Endodermal cell (in vitro differentiated cells): Measurements from ENCODE around the gene PDGFC. TPM values are rescaled to one million over a fixed set of nuclear protein-coding genes. Genes with fewer than 3 reads are reported as not detected.

Experiments used
- DNase-seq: peaks from one replicate; pipeline ENCODE4 v3.0.0-alpha.2; 2017
- H3K27ac ChIP-seq: 2 replicates; pipeline ENCODE4 v1.5.1; 2013; ENCODE audit warnings: mild to moderate bottlenecking, low read depth, low read length, moderate library complexity
- H3K27me3 ChIP-seq: 2 replicates; pipeline ENCODE4 v1.6.1; 2013; ENCODE audit warnings: mild to moderate bottlenecking, low read length, moderate library complexity; ENCODE audit not compliant: insufficient read depth, control insufficient read depth, poor library complexity, severe bottlenecking
- H3K36me3 ChIP-seq: 2 replicates; pipeline ENCODE4 v1.7.0; 2013; ENCODE audit warnings: mild to moderate bottlenecking, low read length, moderate library complexity; ENCODE audit not compliant: control insufficient read depth, insufficient read depth
- H3K4me1 ChIP-seq: one replicate; pipeline ENCODE4 v1.7.0; 2013; ENCODE audit warnings: low read length; ENCODE audit not compliant: control insufficient read depth, insufficient read depth
- H3K4me3 ChIP-seq: 2 replicates; pipeline ENCODE4 v1.5.1; 2013; ENCODE audit warnings: mild to moderate bottlenecking, low read length, moderate library complexity
- H3K9ac ChIP-seq: 2 replicates; pipeline ENCODE4 v1.6.1; 2013; ENCODE audit warnings: mild to moderate bottlenecking, low read length, moderate library complexity; ENCODE audit not compliant: poor library complexity, severe bottlenecking; ENCODE audit errors: extremely low read depth
- H3K9me3 ChIP-seq: 2 replicates; pipeline ENCODE4 v1.6.1; 2013; ENCODE audit warnings: mild to moderate bottlenecking, low read length, moderate library complexity; ENCODE audit not compliant: control insufficient read depth
- H3K27ac Mint-ChIP-seq: 2 replicates; pipeline ENCODE4 v1.8.0; 2020; ENCODE audit warnings: mixed read lengths
- H3K27me3 Mint-ChIP-seq: 2 replicates; pipeline ENCODE4 v1.8.0; 2021; ENCODE audit warnings: mild to moderate bottlenecking, mixed read lengths; ENCODE audit not compliant: insufficient read depth
- H3K36me3 Mint-ChIP-seq: 2 replicates; pipeline ENCODE4 v1.8.0; 2020; ENCODE audit warnings: low read depth, mixed read lengths
- H3K4me1 Mint-ChIP-seq: 2 replicates; pipeline ENCODE4 v1.8.0; 2020; ENCODE audit warnings: mixed read lengths
- H3K4me3 Mint-ChIP-seq: 2 replicates; pipeline ENCODE4 v1.8.0; 2020; ENCODE audit warnings: mild to moderate bottlenecking, moderate library complexity, mixed read lengths
- H3K9me3 Mint-ChIP-seq: 2 replicates; pipeline ENCODE4 v1.8.0; 2020; ENCODE audit warnings: mild to moderate bottlenecking, mixed read lengths
- WGBS, 2 experiments: methylation state at CpG; one replicate each; pipeline versions ENCODE4 v1.1.5 to v1.1.7; 2013; ENCODE audit warnings: missing lambda C conversion rate in 2 of 2, mixed read lengths in 1 of 2; ENCODE audit not compliant: insufficient coverage in 1 of 2, insufficient read length in 1 of 2; 5-methylcytosine and 5-hydroxymethylcytosine counted together
- total RNA-seq, 2 donors: library from RNA; stranded (reverse); fragmentation: NEBNext Ultra II Directional in 1 of 2; extraction: Animal tissue kit (Norgen Biotek cat#: 25700) in 1 of 2; gene quantifications; 2 replicates in 1 of 2; 3 replicates in 1 of 2; pipeline ENCODE4 v1.2.1, GENCODE V29; 2021
- TF ChIP-seq, protein P1 (sequence below): fragments of 200-600 bp; sonication (generic); conservative IDR thresholded peaks from 2 replicates; pipeline ENCODE4 v1.5.0; 2021; ENCODE audit warnings: antibody characterized with exemption, mild to moderate bottlenecking

PDGFC gene
- total RNA-seq, 2 donors from 2014 or later, result 5.5 to 6.8 TPM

DNA sequence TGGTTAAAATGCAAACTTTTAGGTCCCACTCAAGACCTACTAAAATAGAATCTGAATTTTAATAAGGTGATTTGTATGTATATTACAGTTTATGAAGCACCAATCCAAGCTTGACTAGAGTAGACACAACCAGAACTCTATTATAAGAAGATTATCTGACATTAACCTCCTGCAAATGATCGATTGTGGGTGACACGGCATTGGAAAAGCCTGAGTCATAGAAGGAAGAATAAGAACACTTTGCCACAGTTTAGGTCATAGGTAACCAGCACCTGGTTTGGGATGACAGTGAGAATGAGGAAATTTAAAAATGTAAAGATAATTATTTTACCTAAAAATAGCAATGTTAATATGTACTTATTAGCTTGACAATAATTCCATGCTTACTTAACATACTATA is 15.2 kb downstream of the PDGFC start:
- WGBS, 2 experiments, result 80 to 93% methylated on average over 2 of the region's 2 CpGs
- H3K36me3 Mint-ChIP-seq, result no peaks in the 10 kb centered on the region
- H3K4me3 Mint-ChIP-seq, result no peak overlapping the region
- no peak overlapping the region for H3K27ac Mint-ChIP-seq
- Histone ChIP-seq H3K9me3 (no peaks in the 10 kb centered on the region), H3K27ac (no peak overlapping the region), H3K36me3 (no peaks in the 10 kb centered on the region), H3K4me1 (no peaks in the 10 kb centered on the region), H3K27me3 (no peaks in the 10 kb centered on the region), H3K4me3 (no peak overlapping the region), H3K9ac (no peak overlapping the region)
- TF ChIP-seq, protein P1, sequence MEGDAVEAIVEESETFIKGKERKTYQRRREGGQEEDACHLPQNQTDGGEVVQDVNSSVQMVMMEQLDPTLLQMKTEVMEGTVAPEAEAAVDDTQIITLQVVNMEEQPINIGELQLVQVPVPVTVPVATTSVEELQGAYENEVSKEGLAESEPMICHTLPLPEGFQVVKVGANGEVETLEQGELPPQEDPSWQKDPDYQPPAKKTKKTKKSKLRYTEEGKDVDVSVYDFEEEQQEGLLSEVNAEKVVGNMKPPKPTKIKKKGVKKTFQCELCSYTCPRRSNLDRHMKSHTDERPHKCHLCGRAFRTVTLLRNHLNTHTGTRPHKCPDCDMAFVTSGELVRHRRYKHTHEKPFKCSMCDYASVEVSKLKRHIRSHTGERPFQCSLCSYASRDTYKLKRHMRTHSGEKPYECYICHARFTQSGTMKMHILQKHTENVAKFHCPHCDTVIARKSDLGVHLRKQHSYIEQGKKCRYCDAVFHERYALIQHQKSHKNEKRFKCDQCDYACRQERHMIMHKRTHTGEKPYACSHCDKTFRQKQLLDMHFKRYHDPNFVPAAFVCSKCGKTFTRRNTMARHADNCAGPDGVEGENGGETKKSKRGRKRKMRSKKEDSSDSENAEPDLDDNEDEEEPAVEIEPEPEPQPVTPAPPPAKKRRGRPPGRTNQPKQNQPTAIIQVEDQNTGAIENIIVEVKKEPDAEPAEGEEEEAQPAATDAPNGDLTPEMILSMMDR, result no peak
- peaks cover 6% of the 10 kb centered on the region for H3K4me1 Mint-ChIP-seq
- no peaks in the 10 kb centered on the region for H3K9me3 Mint-ChIP-seq
- no peaks in the 10 kb centered on the region for H3K27me3 Mint-ChIP-seq
- DNase-seq, result no peak

DNA sequence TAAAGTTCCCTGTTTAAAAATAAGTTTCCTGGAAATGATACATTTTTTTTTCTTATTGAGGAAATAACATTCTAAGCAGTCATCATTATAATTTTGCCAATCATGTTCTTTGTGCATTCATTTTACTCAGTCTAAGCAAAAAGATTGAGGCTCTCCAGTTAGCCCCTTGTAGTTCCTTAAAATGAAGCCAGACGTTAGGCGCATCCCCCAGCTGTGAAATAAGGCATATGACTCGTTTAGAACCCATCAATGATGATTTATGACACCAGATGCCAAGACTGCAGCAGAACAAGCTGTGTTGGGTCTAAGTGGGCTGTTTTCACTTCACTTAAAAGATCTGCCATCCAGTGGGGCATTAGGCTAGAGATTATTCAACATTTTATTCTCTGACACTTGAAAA is 17.0 kb downstream of the PDGFC start:
- Mint-ChIP-seq H3K9me3 (no peaks in the 10 kb centered on the region), H3K4me3 (no peak overlapping the region), H3K27ac (no peak overlapping the region), H3K27me3 (no peaks in the 10 kb centered on the region), H3K4me1 (peaks cover 5% of the 10 kb centered on the region), H3K36me3 (no peaks in the 10 kb centered on the region)
- Histone ChIP-seq H3K4me3 (no peak overlapping the region), H3K9ac (no peak overlapping the region), H3K36me3 (no peaks in the 10 kb centered on the region), H3K27me3 (no peaks in the 10 kb centered on the region), H3K27ac (no peak overlapping the region), H3K9me3 (no peaks in the 10 kb centered on the region), H3K4me1 (no peaks in the 10 kb centered on the region)
- WGBS, 2 experiments, result 86 to 95% methylated on average over 3 of the region's 3 CpGs
- DNase-seq, result no peak
- TF ChIP-seq, protein P1, result no peak

DNA sequence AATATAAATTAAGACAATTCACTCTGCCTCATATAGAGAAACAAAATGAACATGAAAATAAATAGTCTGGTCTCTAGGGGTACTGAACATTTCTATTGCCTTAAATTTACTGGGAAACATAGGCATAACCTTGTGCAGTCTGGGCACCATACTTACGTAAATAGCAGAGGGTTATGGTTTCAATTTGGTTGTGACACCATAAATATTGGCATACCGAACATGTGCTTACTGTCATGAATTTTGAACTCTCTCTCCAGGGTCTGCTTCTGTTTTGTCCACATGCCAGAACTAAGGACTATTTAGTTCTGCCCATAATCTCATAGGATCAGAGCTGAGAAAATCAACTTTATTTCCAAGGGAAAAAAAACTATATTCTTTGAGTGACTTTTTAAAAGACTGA is 17.6 kb downstream of the PDGFC start:
- no peaks in the 10 kb centered on the region for H3K36me3 ChIP-seq
- no peak overlapping the region for H3K9ac ChIP-seq
- TF ChIP-seq, protein P1, result no peak
- H3K4me3 ChIP-seq, result no peak overlapping the region
- Mint-ChIP-seq H3K36me3 (no peaks in the 10 kb centered on the region), H3K27me3 (no peaks in the 10 kb centered on the region), H3K4me3 (no peak overlapping the region), H3K4me1 (peaks cover 5% of the 10 kb centered on the region), H3K9me3 (no peaks in the 10 kb centered on the region), H3K27ac (no peak overlapping the region)
- 100% methylated on average over 2 of the region's 2 CpGs for WGBS, 2 experiments
- no peak overlapping the region for H3K27ac ChIP-seq
- H3K9me3 ChIP-seq, result no peaks in the 10 kb centered on the region
- DNase-seq, result no peak
- H3K27me3 ChIP-seq, result no peaks in the 10 kb centered on the region
- no peaks in the 10 kb centered on the region for H3K4me1 ChIP-seq
